Panc1 (cell line): ENCODE data around the gene CD58. TPM values are rescaled to one million over a fixed set of nuclear protein-coding genes. Genes with fewer than 3 reads are reported as not detected.

Experiments
- ATAC-seq: fragments of 200-7000 bp; cut with Tn5 transposase; 2 replicates; pipeline ENCODE4 v1.9.1; 2020; ENCODE audit warnings: mild to moderate bottlenecking, moderate library complexity
- BruUV-seq: library from RNA; stranded (reverse); fragments of 400-500 nt; replicated peaks from 2 replicates; lab custom pipeline; 2021; lab: Mats Ljungman, UMichigan
- CTCF ChIA-PET: fragments of 300-600 bp; sonication (Branson Sonifier 250); formaldehyde crosslinking; loops from one replicate; lab custom pipeline; 2022; ENCODE audit warnings: antibody characterized with exemption; lab: Charles Lee
- POLR2A ChIA-PET: fragments of 300-600 bp; sonication (Branson Sonifier 250); formaldehyde crosslinking; loops from one replicate; lab custom pipeline; 2022; ENCODE audit warnings: antibody characterized with exemption; lab: Charles Lee
- DNase-seq: peaks from one replicate; pipeline ENCODE4 v3.0.0-alpha.2; 2010; ENCODE audit warnings: low read depth, low spot score
- H3K27ac ChIP-seq: 2 replicates; pipeline ENCODE4 v1.5.1; 2011; ENCODE audit warnings: mild to moderate bottlenecking, low read length, inconsistent platforms
- H3K27me3 ChIP-seq: fragments of 200-500 bp; sonication (Bioruptor generic); 2 replicates; pipeline ENCODE4 v1.6.0; 2014; ENCODE audit warnings: low read length, inconsistent platforms; ENCODE audit not compliant: control insufficient read depth, insufficient read depth
- H3K36me3 ChIP-seq: fragments of 200-500 bp; sonication (Bioruptor generic); 2 replicates; pipeline ENCODE4 v1.5.1; 2014; ENCODE audit warnings: inconsistent platforms, mild to moderate bottlenecking, low read length, moderate library complexity; ENCODE audit not compliant: control insufficient read depth, insufficient read depth
- H3K4me1 ChIP-seq: 2 replicates; pipeline ENCODE4 v1.5.1; 2011; ENCODE audit warnings: inconsistent platforms, mild to moderate bottlenecking, low read length, moderate library complexity; ENCODE audit not compliant: control insufficient read depth, insufficient read depth
- H3K4me3 ChIP-seq, 2 experiments: 2 replicates each; pipeline ENCODE4 v1.5.1; 2011 to 2012; ENCODE audit warnings: low read depth in 2 of 2, low read length in 2 of 2, mild to moderate bottlenecking in 2 of 2, inconsistent platforms in 1 of 2, moderate library complexity in 1 of 2
- H3K9me3 ChIP-seq: fragments of 200-500 bp; sonication (Bioruptor generic); 2 replicates; pipeline ENCODE4 v1.5.1; 2014; ENCODE audit warnings: low read depth, mild to moderate bottlenecking, inconsistent platforms, low read length, moderate library complexity; ENCODE audit not compliant: control insufficient read depth, insufficient read depth
- POLR2AphosphoS5 ChIP-seq: IDR thresholded peaks from 2 replicates; pipeline ENCODE4 v1.6.1; 2012; ENCODE audit warnings: mild to moderate bottlenecking, low read depth, low read length, moderate library complexity
- SIN3A ChIP-seq: IDR thresholded peaks from 2 replicates; pipeline ENCODE4 v1.6.1; 2012; ENCODE audit warnings: low read depth, mild to moderate bottlenecking, low read length, moderate library complexity, borderline replicate concordance; ENCODE audit not compliant: insufficient read depth
- TCF7L2 ChIP-seq: IDR thresholded peaks from 2 replicates; pipeline ENCODE4 v1.6.1; 2011; ENCODE audit warnings: mild to moderate bottlenecking, low read depth, low read length, inconsistent platforms
- in situ Hi-C: cut with HindIII; loops from 2 replicates; pipeline ENCODE4 v1.10.0; 2016; ENCODE audit warnings: low sequenced_read_pairs, low pct_unique_long_range_greater_than_20kb
- intact Hi-C: fragments of 100-400 bp; cut with micrococcal nuclease; formaldehyde crosslinking; loops from one replicate; pipeline ENCODE4 v1.10.0; 2022; ENCODE audit not compliant: unreplicated experiment
- total RNA-seq: library from RNA; stranded (reverse); gene quantifications from one replicate; pipeline ENCODE4 v1.2.1, GENCODE V29; 2021; ENCODE audit not compliant: unreplicated experiment
- TF ChIP-seq, protein P1 (sequence below), 2 experiments: IDR thresholded peaks; 2 replicates each; pipeline ENCODE4 v1.6.1; 2011 to 2012; ENCODE audit warnings: low read depth in 2 of 2, control low read depth in 1 of 2, low read length in 1 of 2, mild to moderate bottlenecking in 1 of 2, moderate library complexity in 1 of 2; ENCODE audit not compliant: insufficient read depth in 1 of 2
- TF ChIP-seq, protein P2 (sequence below): fragments of 450-650 bp; IDR thresholded peaks from 2 replicates; pipeline ENCODE4 v1.5.1; 2017; ENCODE audit warnings: mild to moderate bottlenecking

CD58 gene
- total RNA-seq, 1 experiment from 2014 or later, result 12.6 TPM

DNA sequence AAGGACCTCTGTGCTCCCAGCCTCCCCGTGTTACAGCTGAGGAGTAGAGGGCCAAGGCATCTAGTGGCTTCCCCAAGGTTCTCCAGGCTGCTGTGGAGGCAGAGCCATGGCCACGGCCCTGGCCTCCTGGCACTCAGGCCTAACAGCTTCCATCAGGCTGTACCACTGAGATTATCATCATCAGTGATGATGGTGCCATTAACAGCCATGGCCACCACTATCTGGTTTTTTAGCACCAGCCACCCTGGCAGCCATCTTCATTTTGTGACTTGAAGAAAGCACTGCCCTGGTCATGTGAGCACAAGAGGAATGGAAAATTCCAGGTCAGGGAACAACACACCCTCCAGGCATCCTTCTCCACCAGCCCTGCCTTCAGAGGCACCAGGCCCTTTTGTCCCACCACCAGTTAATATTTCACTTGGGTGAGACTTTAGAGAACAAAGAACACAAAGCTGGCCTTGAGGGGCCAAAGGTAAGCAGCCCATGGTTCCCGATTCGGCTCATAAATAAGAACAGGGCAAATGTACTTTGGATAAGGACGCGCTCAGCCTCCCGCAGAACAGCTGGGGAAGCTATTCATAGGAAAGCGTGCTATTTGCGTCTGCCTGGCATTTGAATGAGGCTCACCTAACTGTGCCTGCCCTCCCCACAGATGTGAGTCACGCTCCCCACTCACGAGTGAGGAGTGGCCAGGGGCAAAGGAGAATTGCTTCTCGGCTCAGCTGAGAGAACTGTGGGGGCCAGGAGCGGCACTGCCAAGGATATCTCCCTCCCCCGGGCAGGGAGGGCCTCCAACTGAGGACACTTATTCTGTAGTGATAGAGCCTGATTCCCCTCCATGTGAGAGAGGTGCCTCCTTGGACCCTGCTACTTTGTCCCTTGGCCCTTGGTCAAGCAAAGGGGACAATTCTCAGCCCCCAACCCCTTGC is 95.6 kb downstream of the CD58 start:
- POLR2A ChIA-PET, result no interaction called here
- Histone ChIP-seq H3K36me3 (no peaks in the 10 kb centered on the region), H3K4me1 (no peaks in the 10 kb centered on the region), H3K4me3 (no peak overlapping the region), H3K9me3 (no peaks in the 10 kb centered on the region), H3K27ac (no peak overlapping the region), H3K27me3 (no peaks in the 10 kb centered on the region)
- DNase-seq (no peak), ATAC-seq (no peak)
- CTCF ChIA-PET, result no interaction called here
- no peak for TF ChIP-seq TCF7L2
- TF ChIP-seq SIN3A, result no peak
- TF ChIP-seq, protein P1, sequence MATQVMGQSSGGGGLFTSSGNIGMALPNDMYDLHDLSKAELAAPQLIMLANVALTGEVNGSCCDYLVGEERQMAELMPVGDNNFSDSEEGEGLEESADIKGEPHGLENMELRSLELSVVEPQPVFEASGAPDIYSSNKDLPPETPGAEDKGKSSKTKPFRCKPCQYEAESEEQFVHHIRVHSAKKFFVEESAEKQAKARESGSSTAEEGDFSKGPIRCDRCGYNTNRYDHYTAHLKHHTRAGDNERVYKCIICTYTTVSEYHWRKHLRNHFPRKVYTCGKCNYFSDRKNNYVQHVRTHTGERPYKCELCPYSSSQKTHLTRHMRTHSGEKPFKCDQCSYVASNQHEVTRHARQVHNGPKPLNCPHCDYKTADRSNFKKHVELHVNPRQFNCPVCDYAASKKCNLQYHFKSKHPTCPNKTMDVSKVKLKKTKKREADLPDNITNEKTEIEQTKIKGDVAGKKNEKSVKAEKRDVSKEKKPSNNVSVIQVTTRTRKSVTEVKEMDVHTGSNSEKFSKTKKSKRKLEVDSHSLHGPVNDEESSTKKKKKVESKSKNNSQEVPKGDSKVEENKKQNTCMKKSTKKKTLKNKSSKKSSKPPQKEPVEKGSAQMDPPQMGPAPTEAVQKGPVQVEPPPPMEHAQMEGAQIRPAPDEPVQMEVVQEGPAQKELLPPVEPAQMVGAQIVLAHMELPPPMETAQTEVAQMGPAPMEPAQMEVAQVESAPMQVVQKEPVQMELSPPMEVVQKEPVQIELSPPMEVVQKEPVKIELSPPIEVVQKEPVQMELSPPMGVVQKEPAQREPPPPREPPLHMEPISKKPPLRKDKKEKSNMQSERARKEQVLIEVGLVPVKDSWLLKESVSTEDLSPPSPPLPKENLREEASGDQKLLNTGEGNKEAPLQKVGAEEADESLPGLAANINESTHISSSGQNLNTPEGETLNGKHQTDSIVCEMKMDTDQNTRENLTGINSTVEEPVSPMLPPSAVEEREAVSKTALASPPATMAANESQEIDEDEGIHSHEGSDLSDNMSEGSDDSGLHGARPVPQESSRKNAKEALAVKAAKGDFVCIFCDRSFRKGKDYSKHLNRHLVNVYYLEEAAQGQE (IDR thresholded peaks at IDR 0.05; ENCODE audit: insufficient read depth in 1 of 2, low read depth in 2 of 2, low read length in 1 of 2), result no peak
- no peak for TF ChIP-seq POLR2AphosphoS5
- TF ChIP-seq, protein P2, sequence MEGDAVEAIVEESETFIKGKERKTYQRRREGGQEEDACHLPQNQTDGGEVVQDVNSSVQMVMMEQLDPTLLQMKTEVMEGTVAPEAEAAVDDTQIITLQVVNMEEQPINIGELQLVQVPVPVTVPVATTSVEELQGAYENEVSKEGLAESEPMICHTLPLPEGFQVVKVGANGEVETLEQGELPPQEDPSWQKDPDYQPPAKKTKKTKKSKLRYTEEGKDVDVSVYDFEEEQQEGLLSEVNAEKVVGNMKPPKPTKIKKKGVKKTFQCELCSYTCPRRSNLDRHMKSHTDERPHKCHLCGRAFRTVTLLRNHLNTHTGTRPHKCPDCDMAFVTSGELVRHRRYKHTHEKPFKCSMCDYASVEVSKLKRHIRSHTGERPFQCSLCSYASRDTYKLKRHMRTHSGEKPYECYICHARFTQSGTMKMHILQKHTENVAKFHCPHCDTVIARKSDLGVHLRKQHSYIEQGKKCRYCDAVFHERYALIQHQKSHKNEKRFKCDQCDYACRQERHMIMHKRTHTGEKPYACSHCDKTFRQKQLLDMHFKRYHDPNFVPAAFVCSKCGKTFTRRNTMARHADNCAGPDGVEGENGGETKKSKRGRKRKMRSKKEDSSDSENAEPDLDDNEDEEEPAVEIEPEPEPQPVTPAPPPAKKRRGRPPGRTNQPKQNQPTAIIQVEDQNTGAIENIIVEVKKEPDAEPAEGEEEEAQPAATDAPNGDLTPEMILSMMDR, result no peak
- in situ Hi-C loops, result no loop called here
- BruUV-seq, result no TSS peak
- intact Hi-C loops, result no loop called here

DNA sequence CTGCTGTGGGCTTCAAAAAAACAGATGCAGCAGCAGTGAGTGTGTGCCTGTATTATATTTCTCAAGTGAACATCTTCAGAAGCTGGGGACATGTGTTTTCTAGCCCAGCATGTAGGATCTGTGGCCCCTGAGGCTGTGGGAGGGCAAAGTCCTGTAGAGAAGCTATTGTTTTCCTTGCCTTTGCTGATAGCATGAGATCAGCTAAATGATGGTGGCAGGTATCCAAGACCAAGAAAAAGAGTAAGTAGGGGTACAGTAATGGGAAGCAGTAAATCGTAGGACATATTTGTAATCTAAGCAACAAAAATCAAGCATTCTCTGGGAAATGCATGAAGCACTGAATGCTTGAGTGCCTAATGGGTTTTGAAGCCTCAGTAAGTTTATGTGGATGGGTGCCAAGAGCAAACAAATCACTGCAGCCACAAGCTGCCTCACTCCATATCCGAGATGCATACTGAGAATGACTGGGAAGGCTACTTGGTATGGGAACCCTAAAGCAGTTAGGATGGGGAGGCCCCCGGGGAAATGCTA is 98.3 kb downstream of the CD58 start:
- Histone ChIP-seq H3K9me3 (no peaks in the 10 kb centered on the region), H3K27ac (no peak overlapping the region), H3K36me3 (no peaks in the 10 kb centered on the region), H3K27me3 (no peaks in the 10 kb centered on the region), H3K4me1 (no peaks in the 10 kb centered on the region), H3K4me3 (no peak overlapping the region)
- intact Hi-C loops, result no loop called here
- no peak for ATAC-seq
- BruUV-seq, result no TSS peak
- in situ Hi-C loops, result no loop called here
- ChIA-PET CTCF (no interaction called here), POLR2A (no interaction called here)
- no peak for DNase-seq
- TF ChIP-seq, protein P2, result no peak
- TF ChIP-seq SIN3A (no peak), TCF7L2 (no peak), POLR2AphosphoS5 (no peak)
- TF ChIP-seq, protein P1 (IDR thresholded peaks at IDR 0.05; ENCODE audit: insufficient read depth in 1 of 2, low read depth in 2 of 2, low read length in 1 of 2), result no peak
